SK-N-SH (cell line): ENCODE data around the gene UBE2E1. TPM values are rescaled to one million over a fixed set of nuclear protein-coding genes. Genes with fewer than 3 reads are reported as not detected.
"Not testable (repeated sequence)": the region's sequence is repeated elsewhere in the genome, so short reads cannot be mapped to it uniquely, and the experiment has no call there.

Experiments used
- CTCF ChIA-PET: fragments of 300-600, 350-600 bp; formaldehyde crosslinking; extraction: SDS; loops from one replicate; lab custom pipeline; 2021; lab: Yijun Ruan, JAX
- POLR2A ChIA-PET: fragments of 350-600 bp; sonication (Branson Sonifier 250); formaldehyde crosslinking; extraction: SDS; loops from one replicate; lab custom pipeline; 2020; ENCODE audit warnings: antibody characterized with exemption, inconsistent platforms; lab: Yijun Ruan, JAX
- DNase-seq: peaks from one replicate; pipeline ENCODE4 v3.0.0; 2012
- H2AFZ ChIP-seq: fragments of 200-600 bp; sonication (generic); 2 replicates; pipeline ENCODE4 v1.8.1; 2016; ENCODE audit warnings: antibody characterized with exemption, mild to moderate bottlenecking, low read depth
- H3F3A ChIP-seq: fragments of 200-600 bp; sonication (generic); replicated peaks from 2 replicates; pipeline ENCODE3; 2016; ENCODE audit warnings: antibody characterized with exemption, mild to moderate bottlenecking; ENCODE audit not compliant: insufficient read depth
- H3K27ac ChIP-seq, 2 experiments: fragments of 200-500 bp in 1 of 2; fragments of 200-600 bp in 1 of 2; sonication (Bioruptor generic) in 1 of 2; sonication (generic), shearing (Covaris generic) in 1 of 2; 2 replicates each; pipeline versions ENCODE4 v1.5.1 to v1.6.1; 2014 to 2016; ENCODE audit warnings: low read depth in 2 of 2, inconsistent platforms in 1 of 2, low read length in 1 of 2, mild to moderate bottlenecking in 1 of 2, mixed read lengths in 1 of 2
- H3K27me3 ChIP-seq: fragments of 200-600 bp; sonication (generic), shearing (Covaris generic); 2 replicates; pipeline ENCODE4 v1.6.1; 2016; ENCODE audit warnings: mixed run types; ENCODE audit not compliant: insufficient read depth
- H3K36me3 ChIP-seq, 2 experiments: fragments of 200-500 bp in 1 of 2; fragments of 200-600 bp in 1 of 2; sonication (Bioruptor generic) in 1 of 2; sonication (generic) in 1 of 2; replicated peaks in 1 of 2; 2 replicates each; pipeline versions ENCODE3 to v1.5.1; 2014 to 2016; ENCODE audit warnings: low read length in 1 of 2, mild to moderate bottlenecking in 1 of 2; ENCODE audit not compliant: insufficient read depth in 2 of 2, control insufficient read depth in 1 of 2
- H3K4me1 ChIP-seq, 2 experiments: fragments of 200-500 bp in 1 of 2; fragments of 200-600 bp in 1 of 2; sonication (Bioruptor generic) in 1 of 2; sonication (generic), shearing (Covaris generic) in 1 of 2; 2 replicates each; pipeline versions ENCODE4 v1.5.1 to v1.6.1; 2014 to 2016; ENCODE audit warnings: low read depth in 1 of 2, low read length in 1 of 2, mixed run types in 1 of 2; ENCODE audit not compliant: insufficient read depth in 2 of 2, control insufficient read depth in 1 of 2
- H3K4me2 ChIP-seq: fragments of 200-600 bp; sonication (generic), shearing (Covaris generic); 2 replicates; pipeline ENCODE4 v1.6.1; 2017; ENCODE audit warnings: mixed run types
- H3K4me3 ChIP-seq, 2 experiments: fragments of 200-500 bp in 1 of 2; fragments of 200-600 bp in 1 of 2; sonication (Bioruptor generic) in 1 of 2; sonication (generic), shearing (Covaris generic) in 1 of 2; 2 replicates each; pipeline versions ENCODE4 v1.5.1 to v1.8.1; 2014 to 2016; ENCODE audit warnings: low read depth in 2 of 2, inconsistent platforms in 1 of 2, low read length in 1 of 2, mild to moderate bottlenecking in 1 of 2, mixed read lengths in 1 of 2, moderate library complexity in 1 of 2
- H3K79me2 ChIP-seq: fragments of 200-600 bp; sonication (generic); 2 replicates; pipeline ENCODE4 v1.8.1; 2017; ENCODE audit warnings: mild to moderate bottlenecking; ENCODE audit not compliant: insufficient read depth
- H3K9ac ChIP-seq: fragments of 200-600 bp; sonication (generic); 2 replicates; pipeline ENCODE4 v1.6.1; 2017; ENCODE audit warnings: mixed run types
- H3K9me2 ChIP-seq: fragments of 200-600 bp; sonication (generic); 2 replicates; pipeline ENCODE4 v1.6.1; 2017; ENCODE audit warnings: mixed run types
- H3K9me3 ChIP-seq: fragments of 200-600 bp; sonication (generic); 2 replicates; pipeline ENCODE4 v1.6.1; 2017; ENCODE audit warnings: mixed run types, mild to moderate bottlenecking, moderate library complexity
- H4K20me1 ChIP-seq: fragments of 200-600 bp; sonication (generic); 2 replicates; pipeline ENCODE4 v1.6.1; 2017; ENCODE audit warnings: mild to moderate bottlenecking, mixed run types; ENCODE audit not compliant: insufficient read depth
- EP300 ChIP-seq, 2 experiments: IDR thresholded peaks; 2 replicates each; pipeline versions ENCODE4 v1.4.0 to v1.6.1; 2012; ENCODE audit warnings: borderline replicate concordance in 1 of 2, low read depth in 1 of 2, low read length in 1 of 2
- EZH2phosphoT487 ChIP-seq: fragments of 200-600 bp; sonication (generic); IDR thresholded peaks from 2 replicates; pipeline ENCODE4 v1.6.1; 2017; ENCODE audit warnings: low read depth, mixed run types, mild to moderate bottlenecking, antibody characterized with exemption, moderate library complexity, borderline replicate concordance
- FOXJ3 ChIP-seq: sonication (generic); formaldehyde crosslinking; IDR thresholded peaks from 2 replicates; pipeline ENCODE4 v1.5.1; 2020; ENCODE audit warnings: mild to moderate bottlenecking, missing genetic modification reagents
- GABPA ChIP-seq: IDR thresholded peaks from 2 replicates; pipeline ENCODE4 v1.4.0; 2012; ENCODE audit warnings: low read depth, mild to moderate bottlenecking
- MXI1 ChIP-seq: IDR thresholded peaks from 2 replicates; pipeline ENCODE4 v1.6.1; 2012; ENCODE audit warnings: mild to moderate bottlenecking, low read depth, low read length, improper control_type of control experiment
- NFIC ChIP-seq: IDR thresholded peaks from 2 replicates; pipeline ENCODE4 v1.4.0; 2012; ENCODE audit warnings: borderline replicate concordance
- REST ChIP-seq: IDR thresholded peaks from 2 replicates; pipeline ENCODE4 v1.6.1; 2012; ENCODE audit warnings: mild to moderate bottlenecking, low read depth, low read length, moderate library complexity
- RXRA ChIP-seq: IDR thresholded peaks from 2 replicates; pipeline ENCODE4 v1.4.0; 2012; ENCODE audit warnings: low read depth, mild to moderate bottlenecking, borderline replicate concordance
- SIN3A ChIP-seq: IDR thresholded peaks from 2 replicates; pipeline ENCODE4 v1.6.1; 2012; ENCODE audit warnings: low read depth, mild to moderate bottlenecking, low read length, moderate library complexity, borderline replicate concordance
- TCF12 ChIP-seq: IDR thresholded peaks from 2 replicates; pipeline ENCODE4 v1.4.0; 2012
- TEAD4 ChIP-seq: IDR thresholded peaks from 2 replicates; pipeline ENCODE4 v1.4.0; 2012; ENCODE audit warnings: mild to moderate bottlenecking, borderline replicate concordance; ENCODE audit not compliant: insufficient read depth
- whole genome bisulfite sequencing: methylation state at CpG from one replicate; pipeline ENCODE4 v1.1.6; 2017; ENCODE audit warnings: low lambda C conversion rate; 5-methylcytosine and 5-hydroxymethylcytosine counted together
- polyA plus RNA-seq, 3 experiments: library from polyadenylated mRNA; depleted of rRNA; stranded (reverse); fragments of >200 nt; gene quantifications; 2 replicates each; pipeline ENCODE4 v1.2.3, GENCODE V29; 2012

Gene UBE2E1
- polyA plus RNA-seq, 1 of the 3 experiments (the other 2 are of a cell fraction), result 59.9 TPM

GRCh38 chr3:23911397-23911796 lies 105.6 kb downstream of the UBE2E1 start:
- Histone ChIP-seq H3F3A (peaks cover 14% of the 10 kb centered on the region), H2AFZ (no peak overlapping the region)
- no peak for TF ChIP-seq NFIC
- TF ChIP-seq TCF12, result no peak
- TF ChIP-seq GABPA, result no peak
- TF ChIP-seq TEAD4, result no peak
- no peak for TF ChIP-seq EZH2phosphoT487
- TF ChIP-seq EP300 (IDR thresholded peaks at IDR 0.05; ENCODE audit: borderline replicate concordance in 1 of 2, low read depth in 1 of 2, low read length in 1 of 2), result no peak
- no peak for TF ChIP-seq SIN3A
- no peak for TF ChIP-seq MXI1
- no peak for TF ChIP-seq FOXJ3 (CRISPR knock-in tag)
- TF ChIP-seq REST, result no peak
- no peak for TF ChIP-seq RXRA
- TF ChIP-seq, all 33 proteins: peak for 0
- DNase-seq, result no peak
- Histone ChIP-seq H3K4me2 (no peak overlapping the region), H3K9ac (no peak overlapping the region), H3K79me2 (peaks cover 59% of the 10 kb centered on the region), H4K20me1 (no peaks in the 10 kb centered on the region), H3K27ac (no peak overlapping the region), H3K9me3 (no peaks in the 10 kb centered on the region), H3K27me3 (no peaks in the 10 kb centered on the region), H3K9me2 (no peaks in the 10 kb centered on the region), H3K4me1 (peaks cover 0 to 12% of the 10 kb centered on the region in 2 experiments; a peak in 2 of 4 replicates), H3K36me3 (peaks cover 16 to 40% of the 10 kb centered on the region in 2 experiments), H3K4me3 (no peak overlapping the region)
- POLR2A ChIA-PET, result no interaction called here
- WGBS, result 94% methylated on average over 2 of the region's 2 CpGs
- CTCF ChIA-PET, result interaction anchor here (1.5 kb wide), 2 partner anchors 11 to 23 kb away, joined by 3 read pairs; no protein-coding TSS in a partner anchor

GRCh38 chr3:23912335-23912734 lies 106.6 kb downstream of the UBE2E1 start:
- H3K27ac ChIP-seq, H2AFZ ChIP-seq, CTCF ChIA-PET, H4K20me1 ChIP-seq, H3K9ac ChIP-seq, POLR2A ChIA-PET, H3K4me3 ChIP-seq, H3K9me2 ChIP-seq, H3K4me2 ChIP-seq, H3K9me3 ChIP-seq, DNase-seq, H3K27me3 ChIP-seq: not testable (repeated sequence)
- Histone ChIP-seq H3K79me2 (peaks cover 66% of the 10 kb centered on the region), H3K36me3 (peaks cover 16 to 31% of the 10 kb centered on the region in 2 experiments), H3F3A (peaks cover 14% of the 10 kb centered on the region), H3K4me1 (peaks cover 0 to 12% of the 10 kb centered on the region in 2 experiments; a peak in 2 of 4 replicates)
- WGBS, result 98% methylated on average over 3 of the region's 3 CpGs
